ENCODE results near the gene ERICH3.

Gene ERICH3

GRCh38 chr1:74592580-74593355 is 80.8 kb downstream of the ERICH3 start:
- no peak for DNase-seq (ENCODE audit: low read depth, low spot score)

GRCh38 chr1:74591949-74592348 is 81.6 kb downstream of the ERICH3 start:
- DNase-seq (ENCODE audit: low read depth, low spot score) = no peak

- no peak for DNase-seq (ENCODE audit: low read depth, low spot score)
These were observed 83.3 kb downstream of the ERICH3 start for GRCh38 chr1:74590288-74590687.

- no peak for DNase-seq (ENCODE audit: low read depth, low spot score)
These were observed 85.7 kb downstream of the ERICH3 start for GRCh38 chr1:74587888-74588287.

DNA sequence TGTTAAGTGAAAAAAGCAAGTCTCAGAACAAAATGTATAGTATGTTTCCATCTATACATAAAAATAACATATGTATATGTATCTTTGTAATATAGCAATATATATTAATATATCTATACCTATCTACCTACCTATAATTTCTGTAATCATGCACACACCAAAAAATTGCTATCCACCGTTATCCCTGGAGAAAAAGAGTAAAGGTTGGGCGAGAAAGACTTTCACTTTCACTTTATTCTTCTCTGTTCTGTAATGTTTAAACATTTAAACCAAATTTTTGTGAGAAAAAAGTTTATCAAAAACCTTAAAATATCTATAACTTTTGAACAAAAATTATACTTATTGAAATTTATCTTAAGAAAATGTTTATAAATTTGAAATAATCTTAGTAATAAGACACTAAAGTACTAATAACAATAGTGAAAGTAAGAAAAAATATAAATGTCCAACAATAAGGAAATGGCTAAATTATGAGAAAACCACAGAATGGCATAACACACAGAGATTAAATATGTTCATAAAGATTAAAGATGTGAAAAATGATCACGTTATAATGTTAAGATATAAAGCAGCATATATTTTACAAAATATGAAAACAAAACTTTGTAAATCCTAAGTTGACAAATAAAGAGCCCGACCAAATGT is 87.2 kb downstream of the ERICH3 start:
- no peak for DNase-seq (ENCODE audit: low read depth, low spot score)

GRCh38 chr1:74584185-74584584 is 89.4 kb downstream of the ERICH3 start:
- DNase-seq (ENCODE audit: low read depth, low spot score) = no peak

DNA sequence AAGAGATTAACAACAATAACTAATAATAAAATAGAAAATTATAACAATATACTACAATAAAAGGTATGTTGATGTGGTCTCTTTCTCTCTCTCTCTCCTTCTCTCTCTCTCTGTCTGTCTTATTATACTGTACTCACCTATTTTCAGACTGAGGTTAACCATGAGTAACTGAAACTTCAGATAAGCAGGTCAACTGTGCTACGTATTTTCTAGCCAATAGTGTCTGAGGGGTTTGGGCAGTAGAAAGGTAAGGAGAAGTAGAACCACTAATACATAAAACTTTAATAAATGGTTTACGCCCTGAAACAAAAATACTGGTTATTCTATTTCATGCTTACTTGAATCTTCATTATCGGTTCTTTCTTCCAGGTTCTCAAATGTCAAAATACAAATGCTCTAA is 90.2 kb downstream of the ERICH3 start:
- no peak for DNase-seq (ENCODE audit: low read depth, low spot score)

DNA sequence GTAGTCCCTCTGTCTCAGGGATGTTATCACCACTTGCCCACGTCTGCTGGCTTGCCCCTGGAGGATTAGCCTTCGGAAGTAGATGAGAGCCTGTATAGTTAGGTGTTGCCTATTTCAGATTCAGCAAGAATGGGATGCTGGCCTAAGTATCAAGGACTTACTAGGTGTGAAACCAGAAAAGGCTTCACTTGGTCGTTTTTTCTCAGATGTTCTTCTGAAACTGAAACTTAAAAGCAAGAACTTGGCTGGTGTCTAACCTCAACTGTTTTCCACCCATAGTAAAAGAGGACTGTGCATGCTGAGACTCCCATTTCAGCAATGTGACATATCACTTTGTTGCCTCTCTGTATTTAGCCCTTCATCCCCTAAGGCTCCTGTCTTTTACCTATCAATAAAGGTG is 94.2 kb downstream of the ERICH3 start:
- DNase-seq (ENCODE audit: low read depth, low spot score) = no peak

- no peak for DNase-seq (ENCODE audit: low read depth, low spot score)
These were observed 95.5 kb downstream of the ERICH3 start for GRCh38 chr1:74578101-74578500.

- DNase-seq (ENCODE audit: low read depth, low spot score) = no peak
These were observed 101.7 kb downstream of the ERICH3 start for GRCh38 chr1:74571891-74572290.

GRCh38 chr1:74571493-74571800 is 102.1 kb downstream of the ERICH3 start:
- DNase-seq (ENCODE audit: low read depth, low spot score) = no peak

- no peak for DNase-seq (ENCODE audit: low read depth, low spot score)
These were observed 102.6 kb downstream of the ERICH3 start for GRCh38 chr1:74570797-74571492.

GRCh38 chr1:74549932-74550331 is 123.7 kb downstream of the ERICH3 start:
- DNase-seq (ENCODE audit: low read depth, low spot score) = no peak

DNA sequence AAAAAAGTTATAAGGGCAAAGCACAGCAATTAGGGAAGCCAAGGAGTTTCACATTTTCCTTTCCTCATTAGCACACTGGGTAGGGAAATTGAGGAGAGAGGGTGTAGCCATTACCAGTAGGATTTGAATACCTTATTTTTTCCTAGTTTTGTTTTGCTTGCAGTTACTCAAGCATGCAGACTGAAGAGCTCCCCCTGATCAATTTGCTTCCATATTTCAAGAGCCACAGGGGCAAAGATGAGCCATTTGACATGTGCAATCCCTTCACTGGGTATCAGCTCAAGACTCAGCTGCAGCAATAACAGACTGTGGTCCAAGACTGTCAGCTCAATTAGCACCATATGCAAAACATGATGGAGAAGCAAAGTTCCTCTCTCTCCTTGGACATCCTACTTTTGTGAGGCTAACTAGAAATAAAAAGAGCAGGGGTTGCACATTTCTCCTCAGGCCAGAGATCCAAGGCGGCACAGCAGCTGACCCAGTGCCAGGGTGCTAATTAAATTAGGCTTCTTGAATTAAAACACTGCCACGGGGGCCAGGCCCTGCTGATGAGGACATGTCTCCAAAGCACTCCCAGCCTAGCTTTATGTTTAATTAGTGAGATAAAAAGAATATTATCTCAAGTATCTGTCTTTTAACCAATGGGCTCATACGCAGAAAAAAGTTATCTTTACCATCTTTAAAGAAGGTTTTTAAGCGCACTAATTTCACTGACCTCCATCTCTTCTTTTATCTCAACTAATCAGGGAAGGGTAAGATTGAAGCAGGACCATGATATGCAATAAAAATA is 124.4 kb downstream of the ERICH3 start:
- DNase-seq (ENCODE audit: low read depth, low spot score) = no peak

DNA sequence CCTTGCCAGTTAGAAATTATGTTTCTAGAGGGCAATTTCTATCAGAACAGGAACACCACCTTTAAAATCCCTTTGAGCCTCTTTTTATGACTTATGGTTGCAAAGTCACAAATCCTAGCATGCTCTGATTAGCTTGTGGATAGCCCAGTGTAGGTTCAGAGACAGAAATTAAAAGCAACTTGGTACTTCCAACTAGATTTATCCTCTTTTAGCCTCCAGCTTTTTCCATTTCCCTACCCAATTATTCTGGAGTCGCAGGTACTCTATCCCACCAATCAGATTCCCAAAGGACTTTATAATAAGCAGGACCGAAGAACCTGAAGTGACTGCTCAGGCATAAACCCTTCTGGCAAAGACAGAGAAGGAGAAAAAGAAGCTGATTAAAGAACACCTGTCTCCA is 127.8 kb downstream of the ERICH3 start:
- DNase-seq (ENCODE audit: low read depth, low spot score) = no peak

- no peak for DNase-seq (ENCODE audit: low read depth, low spot score)
These were observed 139.4 kb downstream of the ERICH3 start for GRCh38 chr1:74534241-74534640.

DNA sequence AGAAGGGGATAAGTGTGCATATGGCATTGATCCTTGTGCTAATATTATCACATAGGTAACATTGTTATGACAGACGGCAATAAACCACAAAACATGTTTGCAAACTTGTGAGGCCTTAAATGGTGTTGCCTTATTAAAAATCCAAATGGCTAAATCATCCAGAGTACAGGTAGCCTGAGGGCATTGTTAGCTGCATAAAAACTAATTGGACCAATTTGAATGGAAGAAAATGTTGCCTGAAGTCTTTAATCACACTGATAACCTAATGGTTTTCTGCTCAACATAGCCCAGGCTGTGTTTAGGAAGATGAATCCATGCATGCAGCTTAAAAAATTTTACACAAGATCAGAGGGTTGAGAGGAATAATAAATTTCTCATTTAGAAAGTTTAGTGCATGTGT is 141.8 kb downstream of the ERICH3 start:
- DNase-seq (ENCODE audit: low read depth, low spot score) = no peak

DNA sequence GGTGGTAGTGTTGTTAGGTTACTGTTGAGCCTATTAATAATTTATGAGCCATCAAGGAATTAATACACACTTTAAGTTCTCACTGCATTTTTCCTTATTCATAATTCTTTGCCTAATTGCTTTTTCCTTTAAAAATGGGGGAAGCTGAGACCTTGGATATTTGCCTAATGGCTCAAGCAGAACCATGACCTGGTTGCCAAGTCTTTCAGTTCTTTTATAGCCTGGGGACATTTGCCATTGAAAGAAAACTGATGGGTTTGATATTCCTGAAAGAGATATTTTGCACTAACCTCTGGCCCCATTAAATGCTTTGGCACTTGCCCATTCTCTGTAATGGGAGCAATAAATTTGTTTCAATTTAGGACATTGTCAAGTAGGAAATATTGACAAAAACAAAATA is 142.7 kb downstream of the ERICH3 start:
- no peak for DNase-seq (ENCODE audit: low read depth, low spot score)

DNA sequence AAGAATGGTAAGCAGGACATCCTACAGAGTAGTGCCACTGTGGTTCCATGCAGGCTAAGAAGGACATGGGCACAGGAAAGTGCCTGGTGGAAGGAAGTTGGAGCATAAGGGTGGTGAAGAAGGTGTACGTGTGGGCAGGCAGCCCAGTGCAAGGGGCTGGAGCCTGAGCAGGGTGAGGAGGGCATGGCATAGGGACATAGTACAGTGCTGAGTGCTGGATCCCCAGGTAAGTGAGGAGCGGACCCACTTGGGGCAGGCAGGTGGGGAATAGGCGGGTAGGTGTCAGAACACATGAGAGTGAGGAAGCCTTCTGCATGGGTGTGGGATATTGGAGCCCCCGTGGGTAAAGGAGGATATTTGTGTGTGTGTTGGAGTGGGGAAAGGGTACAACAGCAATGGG is 145.5 kb downstream of the ERICH3 start:
- DNase-seq (ENCODE audit: low read depth, low spot score) = no peak

DNA sequence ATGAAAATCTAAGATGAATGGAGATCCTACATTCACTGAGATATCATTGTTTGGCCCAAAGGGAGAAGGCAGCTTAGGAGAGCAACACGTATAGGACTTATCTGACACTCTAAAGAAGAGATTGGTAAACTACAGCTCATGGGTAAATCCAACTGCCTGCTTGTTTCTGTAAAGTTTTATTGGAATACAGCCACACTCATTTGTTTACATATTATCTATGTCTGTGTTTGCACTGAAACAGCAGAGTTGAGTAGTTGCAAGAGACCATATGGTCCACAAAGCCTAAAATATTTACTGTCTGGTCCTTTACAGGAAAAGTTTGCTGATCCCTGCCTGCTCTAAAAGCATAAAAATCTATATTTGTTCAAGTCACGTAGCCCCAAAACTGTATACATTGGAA is 146.9 kb downstream of the ERICH3 start:
- DNase-seq (ENCODE audit: low read depth, low spot score) = no peak

DNA sequence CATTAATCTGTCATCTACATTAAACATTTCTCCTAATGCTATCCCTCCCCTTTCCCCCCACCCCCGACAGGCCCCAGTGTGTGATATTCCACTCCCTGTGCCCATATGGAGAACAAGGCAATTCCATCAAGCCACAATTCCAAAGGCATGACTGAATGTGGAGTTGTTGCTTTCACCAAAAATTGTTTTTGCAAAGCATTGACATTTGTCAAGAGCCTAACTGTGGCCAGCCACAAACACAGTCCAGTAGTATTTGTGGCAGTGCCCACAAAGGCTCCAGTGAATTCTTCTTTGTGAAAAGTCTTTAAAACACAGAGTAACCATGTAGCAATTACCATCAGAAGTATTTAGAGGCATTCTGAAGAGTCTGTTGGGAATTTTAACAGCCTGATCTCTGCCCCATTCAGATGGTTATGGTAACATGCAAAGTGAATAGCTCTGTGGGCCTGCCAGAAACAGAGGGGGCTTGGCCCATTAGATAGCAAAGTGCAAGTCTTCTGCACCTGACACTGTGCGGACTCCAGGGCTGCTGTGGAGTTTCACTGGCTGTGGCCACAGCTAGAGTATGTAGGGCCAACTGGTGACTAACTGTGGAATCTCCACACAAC is 149.6 kb downstream of the ERICH3 start:
- DNase-seq (ENCODE audit: low read depth, low spot score) = no peak

GRCh38 chr1:74522148-74522547 is 151.4 kb downstream of the ERICH3 start:
- no peak for DNase-seq (ENCODE audit: low read depth, low spot score)
